HG02938 (cell line): ENCODE measurements around the gene TRIM10.
"Not testable (repeated sequence)": the region's sequence is repeated elsewhere in the genome, so short reads cannot be mapped to it uniquely, and the experiment has no call there.

Experiments used
- ATAC-seq: cut with Tn5 transposase; IDR thresholded peaks from one replicate; pipeline ENCODE4 v1.9.1; 2021; ENCODE audit warnings: mild to moderate bottlenecking, moderate library complexity; ENCODE audit not compliant: unreplicated experiment

The TRIM10 gene

DNA sequence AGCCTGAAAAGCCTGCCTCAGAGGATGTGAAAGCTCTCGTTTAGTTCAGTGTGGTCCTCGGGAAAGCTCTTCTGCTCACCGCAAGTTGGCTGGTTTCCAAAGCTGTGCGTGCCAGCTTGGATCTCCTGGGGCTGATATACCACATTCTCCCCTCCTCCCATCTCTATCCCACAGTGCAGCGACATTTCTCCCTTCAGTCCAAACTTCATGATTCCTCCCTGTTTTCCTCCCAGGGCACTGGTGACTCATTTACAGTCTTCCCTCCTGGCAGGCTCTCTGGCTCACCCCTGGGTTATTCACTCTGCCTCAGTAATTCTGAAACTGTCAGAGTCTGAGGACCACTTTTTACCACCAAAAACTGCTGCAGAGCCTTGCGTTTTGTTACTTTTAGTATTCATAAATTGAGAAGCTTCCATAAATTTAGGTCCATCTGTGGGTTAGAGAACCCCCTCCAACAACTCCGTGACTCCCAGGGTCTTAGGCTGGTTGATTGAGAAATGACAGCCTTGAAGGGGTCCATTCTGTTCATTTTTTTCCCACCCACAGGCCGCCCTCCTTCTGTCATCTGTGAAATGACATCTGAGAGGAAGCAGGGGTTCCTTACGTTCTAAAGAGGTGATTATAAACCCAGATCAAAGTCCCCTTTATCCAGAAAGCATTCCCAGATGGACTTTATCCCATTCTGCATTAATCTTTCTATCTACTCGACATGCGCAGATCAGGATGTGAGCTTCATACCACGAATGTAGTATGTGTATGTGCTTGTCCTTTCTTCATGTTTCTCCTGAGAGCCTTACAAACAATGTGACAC lies 6.1 kb downstream of the TRIM10 start:
- no peak for ATAC-seq

DNA sequence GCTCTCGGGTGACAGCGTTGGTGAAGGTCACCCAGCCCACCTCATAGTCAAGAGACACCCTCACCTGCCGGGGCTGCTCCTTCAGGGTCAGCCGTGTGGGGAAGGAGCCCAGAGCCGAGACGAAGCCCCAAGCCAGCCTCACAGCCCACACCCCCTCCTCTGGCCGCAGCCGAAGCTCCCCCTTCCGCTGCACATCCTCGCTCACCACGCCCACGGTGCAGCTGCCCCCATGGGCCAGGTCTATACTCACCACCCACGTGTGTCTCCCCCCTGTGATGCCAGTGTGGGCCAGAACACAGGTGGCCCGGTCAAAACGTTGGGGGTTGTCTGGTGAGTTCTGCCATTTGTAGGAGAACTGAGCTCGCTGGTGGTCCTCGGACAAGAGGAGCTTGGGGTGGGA lies 7.0 kb downstream of the TRIM10 start:
- ATAC-seq = no peak

- no peak for ATAC-seq
These were observed 8.0 kb downstream of the TRIM10 start for GRCh38 chr6:30152910-30153610.

- no peak for ATAC-seq
These were observed 8.9 kb downstream of the TRIM10 start for GRCh38 chr6:30152016-30152673.

DNA sequence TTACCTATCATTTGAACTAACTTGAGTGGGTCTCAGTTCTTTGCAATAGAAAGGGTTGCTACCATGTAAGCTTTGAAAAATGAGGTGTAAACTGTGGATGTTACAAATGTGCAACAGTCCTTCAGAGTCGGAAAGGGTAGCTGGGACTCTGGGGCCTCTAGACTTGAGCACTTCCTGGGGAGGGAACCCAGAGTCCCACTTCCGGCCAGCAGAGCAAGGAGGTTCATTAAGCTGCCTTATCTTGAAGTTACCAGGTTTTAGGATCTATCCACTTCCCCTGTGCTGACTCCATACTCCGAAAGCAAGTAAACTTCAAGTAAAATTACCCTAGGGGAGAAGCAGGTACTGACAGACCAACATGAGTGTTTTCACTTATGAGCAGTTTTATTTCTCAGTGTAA lies 9.4 kb downstream of the TRIM10 start:
- ATAC-seq = no peak

DNA sequence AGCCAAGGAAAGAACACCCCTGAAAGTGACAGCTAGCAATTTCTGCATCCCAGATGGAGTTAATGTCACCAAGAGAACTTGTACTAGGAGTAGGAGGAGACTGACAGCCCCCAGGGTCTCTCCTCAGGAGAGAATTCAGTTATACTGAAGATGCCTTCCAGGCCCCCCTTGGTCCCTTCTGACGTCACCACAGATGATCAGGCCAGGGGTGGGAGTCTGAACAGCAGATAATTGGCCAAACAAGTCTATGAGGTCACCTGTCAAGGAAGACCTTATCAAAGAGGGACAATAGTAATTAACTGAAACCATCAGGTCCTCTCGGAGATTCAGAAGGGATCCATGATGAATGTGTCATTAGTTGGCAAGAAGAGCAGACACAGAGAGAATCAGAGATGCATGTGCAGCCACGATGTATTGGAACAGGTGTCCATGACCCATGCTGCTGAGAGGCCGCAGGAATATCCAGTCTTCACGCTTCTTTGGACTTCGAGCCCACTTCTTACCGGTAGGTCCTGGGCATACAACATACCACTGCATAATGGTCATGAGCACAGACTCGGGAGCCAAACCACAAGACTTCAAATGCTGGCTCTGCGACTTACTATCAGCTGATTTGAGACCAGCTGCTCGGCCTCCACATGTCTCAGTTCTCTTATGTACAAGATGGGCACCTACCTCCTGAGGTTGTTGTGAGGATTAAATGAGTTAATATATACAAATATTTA lies 10.2 kb downstream of the TRIM10 start:
- no peak for ATAC-seq

DNA sequence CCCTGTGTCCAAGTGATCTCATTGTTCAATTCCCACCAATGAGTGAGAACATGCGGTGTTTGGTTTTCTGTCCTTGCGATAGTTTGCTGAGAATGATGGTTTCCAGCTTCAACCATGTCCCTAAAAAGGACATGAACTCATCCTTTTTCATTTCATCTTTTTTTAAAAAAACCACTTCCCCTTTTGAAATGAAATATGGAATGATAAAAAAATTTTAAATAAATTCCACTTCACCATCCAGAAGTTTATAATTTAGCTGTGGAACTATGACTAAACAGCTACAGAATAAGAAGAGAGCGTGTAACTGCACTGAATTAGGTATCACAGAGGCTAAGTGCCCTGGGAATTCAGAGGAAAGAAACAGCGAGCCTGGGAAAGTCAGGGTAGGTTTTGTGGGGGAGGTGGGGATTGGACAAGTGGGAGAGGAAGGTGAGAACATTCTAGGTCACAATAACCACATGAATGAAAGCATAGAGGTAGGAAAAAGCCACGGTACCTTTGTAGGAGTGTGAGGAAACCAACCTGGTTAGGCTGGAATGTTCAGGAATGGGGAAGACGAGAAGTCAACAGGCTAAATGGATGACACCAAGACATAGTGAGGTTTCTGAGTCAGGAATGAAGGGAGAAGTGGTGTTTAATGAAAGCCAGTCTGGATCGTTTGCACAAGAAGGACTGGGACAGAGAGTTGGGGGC lies 11.0 kb downstream of the TRIM10 start:
- ATAC-seq = no peak

DNA sequence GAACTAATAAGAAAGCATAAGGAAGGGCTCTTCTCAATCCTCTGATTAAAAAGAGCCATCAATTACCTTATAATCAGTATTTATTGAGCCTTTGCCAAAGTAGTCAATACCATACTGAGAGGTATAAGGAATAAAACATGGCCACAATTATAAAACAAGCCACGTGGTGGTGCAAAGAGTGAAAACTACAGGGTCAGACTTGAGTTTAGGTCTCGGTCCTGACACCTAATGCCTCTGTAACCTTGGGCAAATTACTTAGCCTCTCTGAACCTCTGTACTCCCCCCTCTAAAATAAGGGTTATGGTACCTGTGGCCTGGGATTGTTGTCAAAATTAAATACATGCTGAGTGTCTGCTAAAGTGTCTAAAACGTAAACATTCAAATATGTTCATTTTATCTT lies 11.8 kb downstream of the TRIM10 start:
- no peak for ATAC-seq

GRCh38 chr6:30147096-30147495 lies 13.9 kb downstream of the TRIM10 start:
- no peak for ATAC-seq

GRCh38 chr6:30145818-30146217 lies 15.2 kb downstream of the TRIM10 start:
- no peak for ATAC-seq

DNA sequence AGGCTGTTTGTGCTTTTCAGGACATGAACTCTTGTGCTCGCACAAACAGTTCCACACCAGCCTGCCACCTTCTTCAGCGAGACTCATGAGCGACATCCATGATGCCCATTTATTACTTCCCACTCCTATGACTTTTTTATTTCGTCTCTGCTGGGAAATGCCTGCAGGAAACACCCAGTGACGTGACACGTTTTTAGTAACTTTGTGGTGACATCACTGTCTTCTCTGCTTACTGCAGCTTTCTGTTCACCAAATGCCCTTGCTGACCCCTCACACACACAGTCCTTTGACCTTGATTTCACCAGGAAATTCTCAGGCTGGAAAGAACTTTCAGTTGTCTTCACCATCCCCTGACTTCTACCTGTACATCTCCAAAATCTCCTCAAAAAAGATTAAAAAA lies 16.2 kb downstream of the TRIM10 start:
- no peak for ATAC-seq

- ATAC-seq = no peak
These were observed 17.2 kb downstream of the TRIM10 start for GRCh38 chr6:30143780-30144179.

GRCh38 chr6:30142665-30143064 lies 18.3 kb downstream of the TRIM10 start:
- no peak for ATAC-seq

GRCh38 chr6:30140240-30140639 lies 20.8 kb downstream of the TRIM10 start:
- ATAC-seq = not testable (repeated sequence)

GRCh38 chr6:30136570-30137286 lies 24.3 kb downstream of the TRIM10 start:
- ATAC-seq = no peak

GRCh38 chr6:30135757-30136156 lies 25.3 kb downstream of the TRIM10 start, which contains the start of gene TRIM40:
TRIM40 (plus strand) TSS chr6:30136140; CDS start chr6:30137037, 897 bp downstream.
- ATAC-seq = no peak

GRCh38 chr6:30135147-30135546 lies 25.9 kb downstream of the TRIM10 start:
- ATAC-seq = no peak

DNA sequence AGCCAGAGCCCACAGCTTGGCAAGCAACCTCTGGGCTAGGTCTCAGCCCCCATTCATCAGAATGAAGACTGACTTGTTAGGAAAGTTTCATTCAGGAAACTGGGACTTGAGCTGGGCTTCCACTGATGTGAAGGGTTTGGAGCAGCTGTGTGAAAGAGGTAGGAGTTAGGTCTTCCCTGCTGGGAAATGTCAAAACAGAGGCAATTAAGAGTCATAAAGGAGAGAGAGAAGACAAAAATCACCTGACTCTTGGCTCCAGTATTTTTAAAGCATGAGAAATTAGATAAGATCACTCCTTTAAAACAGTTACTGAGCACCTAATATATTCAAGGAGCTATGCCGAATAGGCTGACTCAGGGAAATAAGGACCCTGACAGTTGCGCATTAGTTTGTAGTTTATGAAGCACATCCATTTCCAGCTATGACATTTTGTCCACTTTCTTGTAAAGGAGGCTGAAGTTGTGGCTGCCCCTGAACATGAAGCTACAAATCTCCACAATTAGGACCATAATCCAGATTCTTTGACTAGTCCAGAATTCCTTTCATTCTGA lies 29.0 kb downstream of the TRIM10 start:
- ATAC-seq = no peak
